NT2/D1 (cell line): ENCODE results near the gene ATP8B2.

ENCODE experiments used
- SUZ12 ChIP-seq: IDR thresholded peaks from 2 replicates; pipeline ENCODE4 v1.6.1; 2011; ENCODE audit not compliant: insufficient read length, insufficient read depth; ENCODE audit errors: extremely low read depth
- YY1 ChIP-seq: IDR thresholded peaks from 2 replicates; pipeline ENCODE4 v1.6.1; 2011; ENCODE audit not compliant: insufficient read length, insufficient read depth
- ZNF274 ChIP-seq: IDR thresholded peaks from 2 replicates; pipeline ENCODE4 v1.6.1; 2011; ENCODE audit warnings: mild to moderate bottlenecking, low read depth, low read length

DNA sequence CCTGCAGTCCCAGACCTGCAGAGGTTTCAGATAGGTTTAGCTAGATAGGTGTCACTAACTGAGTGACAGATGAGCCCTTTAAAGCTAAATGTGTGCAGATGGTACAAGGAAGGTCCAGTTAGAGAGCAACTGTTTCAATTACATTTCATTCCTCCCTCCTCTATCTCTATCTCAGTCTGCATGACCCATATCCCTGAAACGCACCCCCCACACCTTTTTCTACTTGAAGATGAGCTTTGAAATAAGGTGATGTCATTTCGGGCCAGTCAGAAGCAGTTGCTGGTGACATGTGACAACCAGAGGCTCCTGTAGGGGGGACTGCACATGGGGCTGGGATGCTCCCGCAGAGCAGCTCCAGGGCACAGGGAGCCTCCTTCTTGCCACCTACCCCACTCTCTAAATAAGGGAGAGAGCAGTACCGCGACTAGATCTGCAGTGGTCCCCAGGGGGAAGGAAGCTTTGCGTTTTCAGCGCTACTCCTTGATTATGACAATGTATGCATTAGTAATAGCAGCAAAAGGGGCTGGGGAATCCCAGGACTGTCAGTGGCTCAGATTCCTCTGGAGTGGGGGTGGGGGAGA is 4.3 kb downstream of the ATP8B2 start:
- no peak for TF ChIP-seq SUZ12
- TF ChIP-seq ZNF274: no peak
- TF ChIP-seq YY1: no peak
